GM12878 (cell line): ENCODE data around the gene CERCAM. TPM values are rescaled to one million over a fixed set of nuclear protein-coding genes. Genes with fewer than 3 reads are reported as not detected.

ENCODE experiments used
- ATAC-seq: fragments of 200-7000 bp; cut with Tn5 transposase; 3 replicates; pipeline ENCODE4 v1.9.1; 2020; ENCODE audit warnings: mild to moderate bottlenecking, moderate library complexity
- BruUV-seq: library from RNA; stranded (reverse); fragments of 400-500 nt; replicated peaks from 2 replicates; lab custom pipeline; 2021; lab: Mats Ljungman, UMichigan
- CTCF ChIA-PET: fragments of 300-600 bp; sonication (Branson Sonifier 250); formaldehyde crosslinking; extraction: SDS; loops from one replicate; lab custom pipeline; 2021; ENCODE audit warnings: inconsistent platforms; lab: Yijun Ruan, JAX
- POLR2A ChIA-PET: fragments of 350-600 bp; formaldehyde crosslinking; extraction: SDS; loops from one replicate; lab custom pipeline; 2021; ENCODE audit warnings: inconsistent platforms; lab: Charles Lee
- RAD21 ChIA-PET: fragments of 300-600 bp; sonication (Branson Sonifier 250); formaldehyde crosslinking; loops from one replicate; lab custom pipeline; 2023; ENCODE audit warnings: antibody characterized with exemption; ENCODE audit not compliant: unreplicated experiment; lab: Charles Lee
- SMC1A ChIA-PET: fragments of 300-600 bp; sonication (Branson Sonifier 250); formaldehyde crosslinking; loops from one replicate; lab custom pipeline; 2023; ENCODE audit not compliant: unreplicated experiment, uncharacterized antibody; lab: Charles Lee
- DNase-seq: peaks from one replicate; pipeline ENCODE4 v3.0.0-alpha.2; 2011; ENCODE audit warnings: low read depth, low spot score
- FAIRE-seq: peaks from 3 replicates; lab custom pipeline; 2011; peaks lifted over from hg19 to GRCh38; lab: Jason Lieb, UNC
- H2AFZ ChIP-seq: 2 replicates; pipeline ENCODE4 v1.6.0; 2011; ENCODE audit warnings: low read depth, low read length, control low read depth; ENCODE audit not compliant: control insufficient read depth
- H3K27ac ChIP-seq: 2 replicates; pipeline ENCODE4 v1.5.1; 2011; ENCODE audit warnings: control low read depth; ENCODE audit not compliant: control insufficient read depth, insufficient read depth
- H3K27me3 ChIP-seq, 2 experiments: replicated peaks in 1 of 2; 2 replicates each; pipeline versions ENCODE4 v1.6.0 to v1.6.1; 2011; ENCODE audit warnings: low read length in 1 of 2; ENCODE audit not compliant: control insufficient read depth in 2 of 2, insufficient read depth in 2 of 2
- H3K36me3 ChIP-seq, 2 experiments: 2 replicates each; pipeline ENCODE4 v1.5.1; 2011; ENCODE audit warnings: low read length in 1 of 2; ENCODE audit not compliant: control insufficient read depth in 2 of 2, insufficient read depth in 2 of 2
- H3K4me1 ChIP-seq: 2 replicates; pipeline ENCODE4 v1.6.1; 2011; ENCODE audit warnings: mild to moderate bottlenecking, low read length, moderate library complexity, mixed read lengths; ENCODE audit not compliant: control insufficient read depth, insufficient read depth
- H3K4me2 ChIP-seq: 2 replicates; pipeline ENCODE4 v1.6.0; 2011; ENCODE audit warnings: control low read depth; ENCODE audit not compliant: control insufficient read depth, insufficient read depth
- H3K4me3 ChIP-seq: fragments of 200-600 bp; sonication (generic); 2 replicates; pipeline ENCODE4 v1.5.1; 2016
- H3K79me2 ChIP-seq: 2 replicates; pipeline ENCODE4 v1.6.0; 2011; ENCODE audit warnings: low read length; ENCODE audit not compliant: control insufficient read depth, insufficient read depth
- H3K9ac ChIP-seq: 2 replicates; pipeline ENCODE4 v1.8.0; 2011; ENCODE audit warnings: low read length, control low read depth, mixed read lengths; ENCODE audit not compliant: control insufficient read depth, insufficient read depth
- H3K9me3 ChIP-seq: replicated peaks from 3 replicates; pipeline ENCODE4 v1.5.1; 2011; ENCODE audit warnings: mild to moderate bottlenecking, low read length; ENCODE audit not compliant: control insufficient read depth, insufficient read depth
- H4K20me1 ChIP-seq: 2 replicates; pipeline ENCODE4 v1.6.0; 2011; ENCODE audit not compliant: control insufficient read depth, insufficient read depth
- ATF3 ChIP-seq: IDR thresholded peaks from 2 replicates; pipeline ENCODE4 v1.6.1; 2011; ENCODE audit warnings: low read depth, mild to moderate bottlenecking, low read length, moderate library complexity, borderline replicate concordance; ENCODE audit errors: extremely low read depth
- HDAC6 ChIP-seq: fragments of 200-600 bp; sonication (generic); IDR thresholded peaks from one replicate; pipeline ENCODE4 v1.8.0; 2017; ENCODE audit warnings: antibody characterized with exemption; ENCODE audit not compliant: unreplicated experiment
- NR2F1 ChIP-seq: fragments of 450-650 bp; conservative IDR thresholded peaks from 2 replicates; pipeline ENCODE4 v1.6.1; 2017; ENCODE audit warnings: mild to moderate bottlenecking
- ZBED1 ChIP-seq: IDR thresholded peaks from 2 replicates; pipeline ENCODE4 v1.6.1; 2016; ENCODE audit warnings: borderline replicate concordance
- ZNF622 ChIP-seq: fragments of 450-650 bp; IDR thresholded peaks from 2 replicates; pipeline ENCODE4 v1.6.1; 2017; ENCODE audit warnings: mild to moderate bottlenecking, inconsistent platforms
- WGBS: methylation state at CpG from one replicate; pipeline ENCODE4 v1.1.6; 2016; ENCODE audit warnings: low lambda C conversion rate; ENCODE audit not compliant: insufficient replicate concordance, insufficient coverage; ENCODE audit errors: missing lambda C conversion rate; 5-methylcytosine and 5-hydroxymethylcytosine counted together
- in situ Hi-C: fragments of 300-500 bp; cut with MboI; formaldehyde crosslinking; loops from 9 replicates; pipeline ENCODE4 v1.14.3; 2018; ENCODE audit warnings: mixed read lengths
- intact Hi-C: fragments of 100-400 bp; cut with micrococcal nuclease; formaldehyde crosslinking; loops from one replicate; pipeline ENCODE4 v1.14.2; 2022; ENCODE audit not compliant: unreplicated experiment
- polyA plus RNA-seq, 11 experiments: library from polyadenylated mRNA; depleted of rRNA in 4 of 11; unstranded in 6 of 11; stranded (reverse) in 5 of 11; fragments of >200 nt; fragmentation: Nextera tagmentation in 4 of 11; fragmentation: Illumina TruSeq in 1 of 11; extraction: Ambion mirVana in 4 of 11; extraction: Trizol in 1 of 11; gene quantifications; 1 replicate in 1 of 11; 2 replicates in 10 of 11; pipeline versions ENCODE4 v1.2.1 to v1.2.3, GENCODE V29; 2011 to 2016; ENCODE audit warnings: inconsistent platforms in 2 of 11, missing spikeins in 2 of 11, low read depth in 1 of 11
- total RNA-seq, 4 experiments: library from RNA; depleted of rRNA in 3 of 4; stranded (reverse); fragments of >200 nt in 3 of 4; fragmentation: Illumina TruSeq in 1 of 4; extraction: Trizol in 1 of 4; gene quantifications; 2 replicates each; pipeline versions ENCODE4 v1.2.1 to v1.2.3, GENCODE V29; 2013 to 2021

Gene CERCAM
- total and polyA plus RNA-seq, 10 of the 15 experiments (the other 5 are each of a cell fraction or from before 2014, with no cell fraction given), result 0.05 to 6.7 (median 0.71) TPM

GRCh38 chr9:128389395-128390149 lies 31.1 kb upstream of the CERCAM start:
- Histone ChIP-seq H2AFZ (no peak overlapping the region), H3K79me2 (no peaks in the 10 kb centered on the region), H3K27ac (no peak overlapping the region), H3K4me3 (no peak overlapping the region), H4K20me1 (no peaks in the 10 kb centered on the region), H3K9me3 (no peaks in the 10 kb centered on the region), H3K36me3 (peaks cover 3 to 20% of the 10 kb centered on the region in 2 experiments; a peak in 3 of 4 replicates), H3K9ac (no peak overlapping the region), H3K27me3 (no peaks in the 10 kb centered on the region), H3K4me2 (no peak overlapping the region), H3K4me1 (no peaks in the 10 kb centered on the region)
- BruUV-seq, result TSS peak; percentile 24
- no peak for TF ChIP-seq HDAC6
- TF ChIP-seq ZNF622, result no peak
- no peak for TF ChIP-seq ZBED1
- no peak for TF ChIP-seq NR2F1
- ChIA-PET SMC1A (no interaction called here), POLR2A (no interaction called here), RAD21 (no interaction called here), CTCF (interaction anchor here (0.6 to 0.7 kb wide), 2 partner anchors 274 to 1235 kb away, joined by 3 to 4 read pairs; no protein-coding TSS in a partner anchor)
- DNase-seq (no peak), FAIRE-seq (no peak), ATAC-seq (no peak)
- 94% methylated on average over 13 of the region's 13 CpGs for whole genome bisulfite sequencing
- intact Hi-C loops (no loop called here), in situ Hi-C loops (no loop called here)

GRCh38 chr9:128390150-128390812 lies 30.4 kb upstream of the CERCAM start:
- BruUV-seq, result no TSS peak
- CTCF ChIA-PET, result interaction anchor here (0.7 kb wide), 1 partner anchor 274 kb away, joined by 4 read pairs; no protein-coding TSS in a partner anchor

More at GRCh38 chr9:128390150-128390812, 30.4 kb upstream of the CERCAM start:
- ChIA-PET RAD21 (no interaction called here), SMC1A (no interaction called here)
- H3K4me3 ChIP-seq, result no peak overlapping the region
- TF ChIP-seq ATF3, result no peak
- TF ChIP-seq, all 136 proteins: peak for 0
- DNase-seq (no peak), ATAC-seq (no peak), FAIRE-seq (no peak)
- Histone ChIP-seq H4K20me1 (no peaks in the 10 kb centered on the region), H3K4me2 (no peak overlapping the region), H3K4me1 (no peaks in the 10 kb centered on the region), H3K27ac (no peak overlapping the region), H3K79me2 (no peaks in the 10 kb centered on the region), H3K9ac (no peak overlapping the region), H2AFZ (no peak overlapping the region), H3K9me3 (no peaks in the 10 kb centered on the region), H3K27me3 (no peaks in the 10 kb centered on the region), H3K36me3 (peaks cover 2 to 20% of the 10 kb centered on the region in 2 experiments; a peak in 3 of 4 replicates)
- in situ Hi-C loops, result no loop called here
- intact Hi-C loops, result no loop called here
- POLR2A ChIA-PET, result no interaction called here
- 94% methylated on average over 11 of the region's 11 CpGs for WGBS
